ENCODE data around the gene TIMP2.

TIMP2 gene

DNA sequence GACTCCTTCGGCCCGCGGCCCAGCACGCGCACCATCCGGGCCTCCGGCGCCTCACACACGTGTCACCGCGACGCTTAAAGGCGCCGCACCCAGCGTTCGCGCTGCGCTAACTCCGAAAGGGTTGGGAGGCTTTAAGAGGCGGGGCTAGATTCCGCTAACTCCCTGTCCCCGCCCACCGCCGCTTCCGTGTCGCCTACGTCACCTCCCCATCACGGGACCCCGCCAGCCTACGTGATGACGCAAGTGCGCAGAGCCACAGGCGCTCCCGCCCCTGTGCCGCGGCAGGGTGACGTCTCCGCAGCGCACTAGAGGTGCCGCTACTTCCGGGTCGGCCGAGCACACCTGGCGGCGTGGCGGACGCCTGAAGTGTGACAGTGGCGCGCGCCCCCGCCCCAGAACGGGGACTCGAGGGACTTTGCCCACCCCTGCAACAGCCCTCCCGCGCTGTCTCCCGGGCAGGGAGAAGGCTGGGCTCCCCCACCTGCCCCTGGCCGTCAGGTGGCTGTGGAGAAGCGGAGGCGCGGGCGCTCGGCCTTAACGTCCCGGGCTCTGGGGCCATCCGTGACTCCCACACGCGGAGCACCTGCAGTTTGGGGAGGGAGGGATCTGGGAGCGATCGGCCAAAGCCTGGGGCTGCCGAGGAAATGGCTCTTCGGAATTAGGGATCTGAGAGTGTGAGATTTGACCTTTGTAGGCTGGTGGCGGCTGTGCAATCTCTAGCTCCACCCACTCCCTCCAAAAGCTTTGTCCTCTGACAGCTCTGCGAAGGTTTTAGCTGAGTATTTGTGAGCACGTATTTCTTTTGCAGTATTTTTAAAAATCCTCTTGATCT is 84.2 kb downstream of the TIMP2 start, which contains the start of gene USP36:
Gene USP36 (minus strand): TSS at position 35 of the 832 bp plus-strand sequence. CDS start 4,451 bp downstream, outside the sequence.
- H3K27ac ChIP-seq (ENCODE audit: poor library complexity, severe bottlenecking), result peak within 1 kb of the TSS; percentile 75
- DNase-seq (ENCODE audit: low spot score) (peak; percentile 99), ATAC-seq (ENCODE audit: low read depth) (peak; percentile 86)
- H3K27me3 ChIP-seq (ENCODE audit: insufficient read depth, poor library complexity, severe bottlenecking), result no peaks in the 10 kb centered on the region
- no peaks in the 10 kb centered on the region for H3K9me3 ChIP-seq (ENCODE audit: severe bottlenecking)
- peaks cover 4% of the 10 kb centered on the region for H3K4me1 ChIP-seq (ENCODE audit: insufficient read depth, poor library complexity, severe bottlenecking)
- H3K36me3 ChIP-seq (ENCODE audit: low read depth), result peaks cover 25% of the 10 kb centered on the region
- TF ChIP-seq CTCF (IDR thresholded peaks at IDR 0.05; ENCODE audit: poor library complexity, severe bottlenecking), result peak; percentile 13
- peak within 1 kb of the TSS; percentile 68 for H3K4me3 ChIP-seq (ENCODE audit: severe bottlenecking)

- H3K27ac ChIP-seq (ENCODE audit: poor library complexity, severe bottlenecking), result peak overlapping the region; percentile 75
- H3K9me3 ChIP-seq (ENCODE audit: severe bottlenecking), result no peaks in the 10 kb centered on the region
- DNase-seq (ENCODE audit: low spot score) (no peak), ATAC-seq (ENCODE audit: low read depth) (peak; percentile 32)
- peaks cover 4% of the 10 kb centered on the region for H3K4me1 ChIP-seq (ENCODE audit: insufficient read depth, poor library complexity, severe bottlenecking)
- H3K36me3 ChIP-seq (ENCODE audit: low read depth), result peaks cover 31% of the 10 kb centered on the region
- H3K27me3 ChIP-seq (ENCODE audit: insufficient read depth, poor library complexity, severe bottlenecking), result no peaks in the 10 kb centered on the region
- peak overlapping the region; percentile 68 for H3K4me3 ChIP-seq (ENCODE audit: severe bottlenecking)
- no peak for TF ChIP-seq CTCF (IDR thresholded peaks at IDR 0.05; ENCODE audit: poor library complexity, severe bottlenecking)
These were observed 84.7 kb downstream of the TIMP2 start for GRCh38 chr17:78840530-78840779.

- no peaks in the 10 kb centered on the region for H3K27me3 ChIP-seq (ENCODE audit: insufficient read depth, poor library complexity, severe bottlenecking)
- H3K4me3 ChIP-seq (ENCODE audit: severe bottlenecking), result peak overlapping the region; percentile 68
- peaks cover 4% of the 10 kb centered on the region for H3K4me1 ChIP-seq (ENCODE audit: insufficient read depth, poor library complexity, severe bottlenecking)
- TF ChIP-seq CTCF (IDR thresholded peaks at IDR 0.05; ENCODE audit: poor library complexity, severe bottlenecking), result no peak
- peak; percentile 24 for ATAC-seq (ENCODE audit: low read depth)
- DNase-seq (ENCODE audit: low spot score), result no peak
- H3K27ac ChIP-seq (ENCODE audit: poor library complexity, severe bottlenecking), result peak overlapping the region; percentile 75
- H3K36me3 ChIP-seq (ENCODE audit: low read depth), result peaks cover 36% of the 10 kb centered on the region
- H3K9me3 ChIP-seq (ENCODE audit: severe bottlenecking), result no peaks in the 10 kb centered on the region
These were observed 85.2 kb downstream of the TIMP2 start for GRCh38 chr17:78839762-78840529.

- ATAC-seq (ENCODE audit: low read depth), result peak; percentile 20; the same call in 1 of the 3 replicates
- peak overlapping the region; percentile 75 for H3K27ac ChIP-seq (ENCODE audit: poor library complexity, severe bottlenecking)
- DNase-seq (ENCODE audit: low spot score), result no peak
- TF ChIP-seq CTCF (IDR thresholded peaks at IDR 0.05; ENCODE audit: poor library complexity, severe bottlenecking), result no peak
- peaks cover 42% of the 10 kb centered on the region for H3K36me3 ChIP-seq (ENCODE audit: low read depth)
- peaks cover 4% of the 10 kb centered on the region for H3K4me1 ChIP-seq (ENCODE audit: insufficient read depth, poor library complexity, severe bottlenecking)
- H3K9me3 ChIP-seq (ENCODE audit: severe bottlenecking), result no peaks in the 10 kb centered on the region
- peak overlapping the region; percentile 68 for H3K4me3 ChIP-seq (ENCODE audit: severe bottlenecking)
- H3K27me3 ChIP-seq (ENCODE audit: insufficient read depth, poor library complexity, severe bottlenecking), result no peaks in the 10 kb centered on the region
These were observed 85.9 kb downstream of the TIMP2 start for GRCh38 chr17:78839235-78839761.

Measured in RWPE2 (cell line).